GM12878 (cell line): ENCODE results near the gene OVCA2. TPM values are rescaled to one million over a fixed set of nuclear protein-coding genes. Genes with fewer than 3 reads are reported as not detected.

Source experiments
- ATAC-seq: fragments of 200-7000 bp; cut with Tn5 transposase; 3 replicates; pipeline ENCODE4 v1.9.1; 2020; ENCODE audit warnings: mild to moderate bottlenecking, moderate library complexity
- BruUV-seq: library from RNA; stranded (reverse); fragments of 400-500 nt; replicated peaks from 2 replicates; lab custom pipeline; 2021; lab: Mats Ljungman, UMichigan
- CTCF ChIA-PET: fragments of 300-600 bp; sonication (Branson Sonifier 250); formaldehyde crosslinking; extraction: SDS; loops from one replicate; lab custom pipeline; 2021; ENCODE audit warnings: inconsistent platforms; lab: Yijun Ruan, JAX
- POLR2A ChIA-PET: fragments of 350-600 bp; formaldehyde crosslinking; extraction: SDS; loops from one replicate; lab custom pipeline; 2021; ENCODE audit warnings: inconsistent platforms; lab: Charles Lee
- RAD21 ChIA-PET: fragments of 300-600 bp; sonication (Branson Sonifier 250); formaldehyde crosslinking; loops from one replicate; lab custom pipeline; 2023; ENCODE audit warnings: antibody characterized with exemption; ENCODE audit not compliant: unreplicated experiment; lab: Charles Lee
- SMC1A ChIA-PET: fragments of 300-600 bp; sonication (Branson Sonifier 250); formaldehyde crosslinking; loops from one replicate; lab custom pipeline; 2023; ENCODE audit not compliant: unreplicated experiment, uncharacterized antibody; lab: Charles Lee
- DNase-seq: peaks from one replicate; pipeline ENCODE4 v3.0.0-alpha.2; 2011; ENCODE audit warnings: low read depth, low spot score
- FAIRE-seq: peaks from 3 replicates; lab custom pipeline; 2011; peaks lifted over from hg19 to GRCh38; lab: Jason Lieb, UNC
- H2AFZ ChIP-seq: 2 replicates; pipeline ENCODE4 v1.6.0; 2011; ENCODE audit warnings: low read depth, low read length, control low read depth; ENCODE audit not compliant: control insufficient read depth
- H3K27ac ChIP-seq: 2 replicates; pipeline ENCODE4 v1.5.1; 2011; ENCODE audit warnings: control low read depth; ENCODE audit not compliant: control insufficient read depth, insufficient read depth
- H3K27me3 ChIP-seq, 2 experiments: replicated peaks in 1 of 2; 2 replicates each; pipeline versions ENCODE4 v1.6.0 to v1.6.1; 2011; ENCODE audit warnings: low read length in 1 of 2; ENCODE audit not compliant: control insufficient read depth in 2 of 2, insufficient read depth in 2 of 2
- H3K36me3 ChIP-seq, 2 experiments: 2 replicates each; pipeline ENCODE4 v1.5.1; 2011; ENCODE audit warnings: low read length in 1 of 2; ENCODE audit not compliant: control insufficient read depth in 2 of 2, insufficient read depth in 2 of 2
- H3K4me1 ChIP-seq: 2 replicates; pipeline ENCODE4 v1.6.1; 2011; ENCODE audit warnings: mild to moderate bottlenecking, low read length, moderate library complexity, mixed read lengths; ENCODE audit not compliant: control insufficient read depth, insufficient read depth
- H3K4me2 ChIP-seq: 2 replicates; pipeline ENCODE4 v1.6.0; 2011; ENCODE audit warnings: control low read depth; ENCODE audit not compliant: control insufficient read depth, insufficient read depth
- H3K4me3 ChIP-seq: fragments of 200-600 bp; sonication (generic); 2 replicates; pipeline ENCODE4 v1.5.1; 2016
- H3K79me2 ChIP-seq: 2 replicates; pipeline ENCODE4 v1.6.0; 2011; ENCODE audit warnings: low read length; ENCODE audit not compliant: control insufficient read depth, insufficient read depth
- H3K9ac ChIP-seq: 2 replicates; pipeline ENCODE4 v1.8.0; 2011; ENCODE audit warnings: low read length, control low read depth, mixed read lengths; ENCODE audit not compliant: control insufficient read depth, insufficient read depth
- H3K9me3 ChIP-seq: replicated peaks from 3 replicates; pipeline ENCODE4 v1.5.1; 2011; ENCODE audit warnings: mild to moderate bottlenecking, low read length; ENCODE audit not compliant: control insufficient read depth, insufficient read depth
- H4K20me1 ChIP-seq: 2 replicates; pipeline ENCODE4 v1.6.0; 2011; ENCODE audit not compliant: control insufficient read depth, insufficient read depth
- CHD1 ChIP-seq: IDR thresholded peaks from 2 replicates; pipeline ENCODE4 v1.6.1; 2012; ENCODE audit warnings: low read depth, low read length, improper control_type of control experiment
- CUX1 ChIP-seq: IDR thresholded peaks from 2 replicates; pipeline ENCODE4 v1.6.1; 2012; ENCODE audit warnings: improper control_type of control experiment, low read depth, low read length; ENCODE audit not compliant: insufficient replicate concordance
- EGR1 ChIP-seq, 2 experiments: IDR thresholded peaks; 1 replicate in 1 of 2; 2 replicates in 1 of 2; pipeline ENCODE4 v1.6.1; 2011 to 2012; ENCODE audit warnings: low read depth in 2 of 2, low read length in 2 of 2, borderline replicate concordance in 1 of 2, mild to moderate bottlenecking in 1 of 2, moderate library complexity in 1 of 2
- FOXK2 ChIP-seq: fragments of 450-650 bp; IDR thresholded peaks from 2 replicates; pipeline ENCODE4 v1.6.1; 2017; ENCODE audit warnings: mild to moderate bottlenecking, moderate library complexity
- IKZF2 ChIP-seq, 2 experiments: fragments of 450-650 bp; IDR thresholded peaks; 2 replicates each; pipeline ENCODE4 v1.6.1; 2017; ENCODE audit warnings: mild to moderate bottlenecking in 2 of 2, moderate library complexity in 2 of 2
- IRF5 ChIP-seq: fragments of 450-650 bp; IDR thresholded peaks from 2 replicates; pipeline ENCODE4 v1.6.1; 2017; ENCODE audit warnings: borderline replicate concordance
- NFIC ChIP-seq: IDR thresholded peaks from 2 replicates; pipeline ENCODE4 v1.6.1; 2012; ENCODE audit warnings: low read depth, mild to moderate bottlenecking, inconsistent platforms, low read length, moderate library complexity
- PAX8 ChIP-seq: fragments of 450-650 bp; IDR thresholded peaks from 2 replicates; pipeline ENCODE4 v1.6.1; 2017; ENCODE audit warnings: mild to moderate bottlenecking, moderate library complexity
- PBX3 ChIP-seq: IDR thresholded peaks from 2 replicates; pipeline ENCODE4 v1.6.1; 2011; ENCODE audit warnings: mild to moderate bottlenecking, low read depth, low read length, moderate library complexity; ENCODE audit not compliant: insufficient replicate concordance
- POLR2A ChIP-seq: IDR thresholded peaks from 2 replicates; pipeline ENCODE4 v1.6.1; 2011; ENCODE audit warnings: low read depth, mild to moderate bottlenecking, low read length
- SREBF2 ChIP-seq: IDR thresholded peaks from 2 replicates; pipeline ENCODE4 v1.6.1; 2012; ENCODE audit warnings: mild to moderate bottlenecking, low read length
- SUZ12 ChIP-seq: fragments of 200-600 bp; sonication (generic); IDR thresholded peaks from one replicate; pipeline ENCODE4 v1.6.1; 2018; ENCODE audit warnings: antibody characterized with exemption, mild to moderate bottlenecking; ENCODE audit not compliant: unreplicated experiment
- WGBS: methylation state at CpG from one replicate; pipeline ENCODE4 v1.1.6; 2016; ENCODE audit warnings: low lambda C conversion rate; ENCODE audit not compliant: insufficient replicate concordance, insufficient coverage; ENCODE audit errors: missing lambda C conversion rate; 5-methylcytosine and 5-hydroxymethylcytosine counted together
- in situ Hi-C: fragments of 300-500 bp; cut with MboI; formaldehyde crosslinking; loops from 9 replicates; pipeline ENCODE4 v1.14.3; 2018; ENCODE audit warnings: mixed read lengths
- intact Hi-C: fragments of 100-400 bp; cut with micrococcal nuclease; formaldehyde crosslinking; loops from one replicate; pipeline ENCODE4 v1.14.2; 2022; ENCODE audit not compliant: unreplicated experiment
- polyA plus RNA-seq, 11 experiments: library from polyadenylated mRNA; depleted of rRNA in 4 of 11; unstranded in 6 of 11; stranded (reverse) in 5 of 11; fragments of >200 nt; fragmentation: Nextera tagmentation in 4 of 11; fragmentation: Illumina TruSeq in 1 of 11; extraction: Ambion mirVana in 4 of 11; extraction: Trizol in 1 of 11; gene quantifications; 1 replicate in 1 of 11; 2 replicates in 10 of 11; pipeline versions ENCODE4 v1.2.1 to v1.2.3, GENCODE V29; 2011 to 2016; ENCODE audit warnings: inconsistent platforms in 2 of 11, missing spikeins in 2 of 11, low read depth in 1 of 11
- total RNA-seq, 4 experiments: library from RNA; depleted of rRNA in 3 of 4; stranded (reverse); fragments of >200 nt in 3 of 4; fragmentation: Illumina TruSeq in 1 of 4; extraction: Trizol in 1 of 4; gene quantifications; 2 replicates each; pipeline versions ENCODE4 v1.2.1 to v1.2.3, GENCODE V29; 2013 to 2021

Gene OVCA2
- total and polyA plus RNA-seq, 10 of the 15 experiments (the other 5 are each of a cell fraction or from before 2014, with no cell fraction given) = 6.1 to 75.3 (median 40.7) TPM

- TF ChIP-seq EGR1 (IDR thresholded peaks at IDR 0.05; ENCODE audit: borderline replicate concordance in 1 of 2, low read depth in 2 of 2, low read length in 2 of 2) (peak in 1 of 2 experiments; percentile 81; a peak in 2 of 3 replicates), CHD1 (no peak), POLR2A (peak; percentile 79), NFIC (peak; percentile 97), FOXK2 (peak; percentile 68), PAX8 (no peak), IKZF2 (IDR thresholded peaks at IDR 0.05) (peak; percentile 93 to 96), IRF5 (no peak)
Measured at GRCh38 chr17:2070241-2071023, 28.6 kb downstream of the OVCA2 start (continued).

GRCh38 chr17:2071024-2071385 lies 29.2 kb downstream of the OVCA2 start:
- Histone ChIP-seq H4K20me1 (no peaks in the 10 kb centered on the region), H3K79me2 (no peaks in the 10 kb centered on the region), H2AFZ (no peak overlapping the region), H3K9me3 (no peaks in the 10 kb centered on the region), H3K27ac (peak overlapping the region; percentile 95), H3K27me3 (no peaks in the 10 kb centered on the region), H3K4me1 (peaks cover 48% of the 10 kb centered on the region), H3K9ac (peak overlapping the region; percentile 61), H3K36me3 (peaks cover 14 to 15% of the 10 kb centered on the region in 2 experiments), H3K4me3 (peak overlapping the region; percentile 1; the same call in 1 of the 2 replicates), H3K4me2 (peak overlapping the region; percentile 56)
- BruUV-seq = TSS peak; percentile 58
- in situ Hi-C loops = no loop called here
- 45% methylated on average over 6 of the region's 6 CpGs for WGBS
- RAD21 ChIA-PET = interaction anchor here (0.7 to 4.7 kb wide), 15 partner anchors 12 to 212 kb away, joined by 3 to 85 read pairs (median 5); partner anchors contain the start of gene HIC1
- DNase-seq (no peak), ATAC-seq (no peak), FAIRE-seq (no peak)
- intact Hi-C loops = loop anchor here (5.0 kb wide), 1 partner anchor 171 kb away; no protein-coding TSS in a partner anchor
- POLR2A ChIA-PET = interaction anchor here (0.6 to 12.5 kb wide), 8 partner anchors 13 to 189 kb away, joined by 3 to 148 read pairs (median 3); partner anchors contain the start of gene HIC1
- SMC1A ChIA-PET = interaction anchor here (0.7 to 6.1 kb wide), 10 partner anchors 12 to 181 kb away, joined by 3 to 107 read pairs (median 7); partner anchors contain the start of gene HIC1
- CTCF ChIA-PET = interaction anchor here (0.8 to 8.5 kb wide), 13 partner anchors 9 to 197 kb away, joined by 3 to 77 read pairs (median 5); partner anchors contain the start of gene HIC1
- TF ChIP-seq NFIC = no peak
- TF ChIP-seq SREBF2 = no peak
- TF ChIP-seq PBX3 = no peak
- no peak for TF ChIP-seq CUX1
- TF ChIP-seq SUZ12 = no peak
